Heart left ventricle (tissue), 16 donors: ENCODE data around the gene CKLF. TPM values are rescaled to one million over a fixed set of nuclear protein-coding genes. Genes with fewer than 3 reads are reported as not detected.
A peak's percentile ranks its signal among the peaks of the same experiment; 100 is the strongest.

ENCODE experiments used
- ATAC-seq, 4 donors: fragments of 200-7000 bp; cut with Tn5 transposase; one replicate each; pipeline ENCODE4 v1.9.1; 2020 to 2022; ENCODE audit warnings: moderate library complexity in 4 of 4, mild to moderate bottlenecking in 3 of 4, moderate number of reproducible peaks in 1 of 4
- DNase-seq, 5 donors: peaks; one replicate each; pipeline ENCODE4 v3.0.0-alpha.2; 2020
- H3K27ac ChIP-seq, 12 donors: fragments of 200-600 bp; sonication (generic) in 4 of 12; one replicate each; pipeline versions ENCODE4 v1.5.0 to v1.8.0; 2016 to 2022; ENCODE audit warnings: mild to moderate bottlenecking in 2 of 12
- H3K27me3 ChIP-seq, 9 donors: fragments of 200-600 bp; sonication (generic) in 2 of 9; one replicate each; pipeline versions ENCODE4 v1.5.1 to v1.8.0; 2016 to 2022; ENCODE audit warnings: mild to moderate bottlenecking in 3 of 9
- H3K36me3 ChIP-seq, 9 donors: fragments of 200-600 bp; sonication (generic) in 2 of 9; one replicate each; pipeline versions ENCODE4 v1.5.0 to v1.8.0; 2018 to 2022; ENCODE audit warnings: mild to moderate bottlenecking in 2 of 9
- H3K4me1 ChIP-seq, 12 donors: fragments of 200-600 bp; sonication (generic) in 4 of 12; one replicate each; pipeline versions ENCODE4 v1.5.0 to v1.8.0; 2016 to 2022; ENCODE audit warnings: mild to moderate bottlenecking in 3 of 12
- H3K4me3 ChIP-seq, 12 donors: fragments of 200-600 bp; sonication (generic) in 4 of 12; one replicate each; pipeline versions ENCODE4 v1.5.0 to v1.8.0; 2017 to 2022; ENCODE audit warnings: mild to moderate bottlenecking in 9 of 12, moderate library complexity in 4 of 12
- H3K9me3 ChIP-seq, 12 donors: fragments of 200-600 bp; sonication (generic) in 4 of 12; one replicate each; pipeline versions ENCODE4 v1.5.0 to v1.8.0; 2016 to 2022; ENCODE audit warnings: mild to moderate bottlenecking in 1 of 12
- POLR2A ChIP-seq, 2 donors: fragments of 450-650 bp; IDR thresholded peaks; one replicate each; pipeline ENCODE4 v1.6.1; 2017; ENCODE audit warnings: antibody characterized with exemption in 2 of 2, mild to moderate bottlenecking in 2 of 2, moderate library complexity in 2 of 2
- WGBS, 4 donors: extraction: QIAGEN DNeasy Blood & Tissue Kit in 2 of 4; methylation state at CpG; one replicate each; pipeline versions ENCODE4 v1.1.5 to v1.1.7; 2013 to 2018; 5-methylcytosine and 5-hydroxymethylcytosine counted together
- intact Hi-C, 10 donors: fragments of 100-400 bp; cut with DNase I; formaldehyde crosslinking; loops; one replicate each; pipeline versions ENCODE4 v1.11.1 to v1.14.2; 2022
- polyA plus RNA-seq, 2 donors: library from polyadenylated mRNA; stranded (reverse); fragments of 200-250 nt; gene quantifications; one replicate each; pipeline ENCODE4 v1.2.3, GENCODE V29; 2013
- total RNA-seq, 9 donors: library from RNA; depleted of rRNA in 2 of 9; stranded (reverse); fragments of >200 nt in 2 of 9; fragmentation: NEBNext Ultra II Directional in 3 of 9; extraction: Animal tissue kit (Norgen Biotek cat#: 25700) in 3 of 9; gene quantifications; one replicate each; pipeline versions ENCODE4 v1.1.0 to v1.2.4, GENCODE V29; 2016 to 2023
- TF ChIP-seq, protein P1 (sequence below), 12 donors: fragments of 200-600 bp; sonication (generic) in 4 of 12; IDR thresholded peaks; one replicate each; pipeline versions ENCODE4 v1.5.0 to v1.8.0; 2018 to 2022; ENCODE audit warnings: antibody characterized with exemption in 12 of 12, mild to moderate bottlenecking in 5 of 12
- donor health status: ischemic (EF 13 %, LVEDD 7.1; RV severe dilation, severe dysfunction).
- donor health status: healthy with polysubstance abuse.
- donor health status: DM: no; HTN: yes; CAD: no.
- donor health status: DM: no; HTN: no; CAD: no.
- donor health status: ischemic (EF 25% LVEDD 6.9; RV normal size, moderate dysfunction).
- donor health status: ischemic (EF 25% LVEDD 5.7; RV mildly dilated, moderate dysfunction).
- donor health status: healthy.
- donor health status: DM: yes; HTN: yes; CAD: no.
- donor health status: ischemic (EF 35%, LVEDD 5.7; RV mildly dilated, moderate dysfunction).
- donor health status: nonischemic (EF 11% LVEDD 7.7; RV severe dilation, severe dysfunction).
- donor health status: DM: yes; HTN: yes; CAD: no.
- donor health status: PGD.
- donor health status: ischemic (EF 29% LVEDD 5.4; RV normal size, mild dysfunction).
- donor health status: nonischemic (EF 23%, LVEDD 6.1; RV moderate dilation, normal function).

The CKLF gene
- total and polyA plus RNA-seq, 11 donors, result 4.1 to 28.9 (median 6.4) TPM

DNA sequence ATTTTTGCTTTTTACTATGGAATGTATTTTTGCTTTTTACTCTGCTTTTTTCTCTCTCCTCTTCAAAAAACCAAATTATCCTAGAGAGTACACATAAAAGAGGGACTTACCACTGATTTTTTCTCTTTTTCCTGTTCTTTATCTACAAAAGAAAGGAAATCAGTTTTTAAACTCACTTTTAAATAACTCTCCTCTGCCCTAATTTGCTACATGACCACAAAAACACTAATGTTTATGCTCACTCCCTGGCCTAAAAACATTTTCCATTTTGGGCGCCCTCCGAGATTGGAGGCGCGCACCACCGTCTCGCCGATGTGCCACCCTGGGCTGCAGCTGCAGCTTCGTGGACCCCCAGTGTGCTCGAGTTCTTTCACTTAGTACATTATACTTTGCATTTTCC is 3.5 kb upstream of the CKLF start:
- Histone ChIP-seq H3K9me3 (no peaks in the 10 kb centered on the region), H3K27ac (peak overlapping the region; percentile 88 to 99 (median 97)), H3K36me3 (peaks cover 0 to 32% (median 14%) of the 10 kb centered on the region in 9 donors), H3K4me3 (peak overlapping the region in 11 of 12 donors; percentile 65 to 95 (median 76)), H3K4me1 (peaks cover 0 to 66% (median 43%) of the 10 kb centered on the region in 12 donors), H3K27me3 (no peaks in the 10 kb centered on the region)
- no peak for DNase-seq
- TF ChIP-seq, protein P1, sequence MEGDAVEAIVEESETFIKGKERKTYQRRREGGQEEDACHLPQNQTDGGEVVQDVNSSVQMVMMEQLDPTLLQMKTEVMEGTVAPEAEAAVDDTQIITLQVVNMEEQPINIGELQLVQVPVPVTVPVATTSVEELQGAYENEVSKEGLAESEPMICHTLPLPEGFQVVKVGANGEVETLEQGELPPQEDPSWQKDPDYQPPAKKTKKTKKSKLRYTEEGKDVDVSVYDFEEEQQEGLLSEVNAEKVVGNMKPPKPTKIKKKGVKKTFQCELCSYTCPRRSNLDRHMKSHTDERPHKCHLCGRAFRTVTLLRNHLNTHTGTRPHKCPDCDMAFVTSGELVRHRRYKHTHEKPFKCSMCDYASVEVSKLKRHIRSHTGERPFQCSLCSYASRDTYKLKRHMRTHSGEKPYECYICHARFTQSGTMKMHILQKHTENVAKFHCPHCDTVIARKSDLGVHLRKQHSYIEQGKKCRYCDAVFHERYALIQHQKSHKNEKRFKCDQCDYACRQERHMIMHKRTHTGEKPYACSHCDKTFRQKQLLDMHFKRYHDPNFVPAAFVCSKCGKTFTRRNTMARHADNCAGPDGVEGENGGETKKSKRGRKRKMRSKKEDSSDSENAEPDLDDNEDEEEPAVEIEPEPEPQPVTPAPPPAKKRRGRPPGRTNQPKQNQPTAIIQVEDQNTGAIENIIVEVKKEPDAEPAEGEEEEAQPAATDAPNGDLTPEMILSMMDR (IDR thresholded peaks at IDR 0.05), result no peak
- TF ChIP-seq POLR2A (IDR thresholded peaks at IDR 0.05), result no peak
- 64 to 77% (median 69%) methylated on average over 9 of the region's 9 CpGs for WGBS, 4 donors
- intact Hi-C loops, result loop anchor here in 2 of 10 donors (2.0 kb wide), 1 partner anchor 32 kb away; no protein-coding TSS in a partner anchor
- ATAC-seq, result no peak

DNA sequence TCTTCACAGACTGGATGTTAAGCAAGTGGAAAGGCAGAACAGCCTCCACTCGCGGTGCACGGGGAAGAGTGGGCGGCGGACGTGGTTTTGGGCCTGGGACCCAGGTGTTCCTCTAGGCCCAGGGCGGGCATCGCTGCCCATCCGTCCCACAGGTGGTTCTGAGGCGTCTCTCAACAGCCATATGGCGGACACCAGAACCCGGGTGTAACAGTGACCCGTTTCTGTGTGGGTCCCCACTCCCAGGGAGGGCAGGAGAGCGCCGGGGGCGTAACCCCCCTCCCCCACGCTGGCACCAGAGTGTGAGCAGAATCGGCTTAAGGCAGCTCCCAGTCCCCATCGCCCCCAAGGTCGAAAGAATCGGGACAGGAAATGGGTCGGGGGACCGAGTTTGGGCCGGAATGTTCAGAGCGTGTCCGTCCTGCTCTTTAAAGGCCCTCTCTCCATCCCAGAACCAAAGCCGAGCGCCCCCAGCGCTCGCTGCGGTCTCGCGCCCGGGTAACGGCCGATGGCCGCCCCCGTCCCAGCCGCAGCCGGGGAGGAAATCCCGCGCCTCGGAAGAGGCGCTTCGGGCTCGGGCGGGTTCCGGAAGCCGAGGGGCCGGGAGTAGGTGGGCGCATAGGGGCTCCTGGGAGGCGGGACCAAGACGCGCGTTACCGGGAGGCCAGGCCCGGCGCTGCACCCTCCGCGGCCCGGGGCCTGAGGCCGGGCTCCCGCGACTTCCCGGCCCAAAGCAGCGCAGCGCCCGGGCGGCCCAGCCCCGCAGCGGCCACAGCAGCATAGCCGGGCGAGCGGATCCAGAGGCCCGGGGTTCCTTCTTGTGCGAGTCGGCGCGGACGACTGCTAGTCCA is 2.9 kb upstream of the CKLF start, which contains the start of gene TK2:
TSS of gene TK2 (minus strand) at position 839 of the 848 bp plus-strand sequence. CDS start at position 778, 61 bp downstream.
- Histone ChIP-seq H3K36me3 (peaks cover 0 to 26% (median 8%) of the 10 kb centered on the region in 9 donors), H3K9me3 (no peaks in the 10 kb centered on the region), H3K4me1 (peaks cover 0 to 66% (median 44%) of the 10 kb centered on the region in 12 donors), H3K27ac (peak within 1 kb of the TSS; percentile 88 to 99 (median 97)), H3K27me3 (no peaks in the 10 kb centered on the region), H3K4me3 (peak within 1 kb of the TSS; percentile 36 to 95 (median 76))
- peak; percentile 29 to 73 (median 66) for ATAC-seq
- intact Hi-C loops, result loop anchor here in 7 of 10 donors (2.0 to 10.0 kb wide), 9 partner anchors 32 to 187 kb away; partner anchors contain the start of gene CMTM3 (in 2 of the 7)
- WGBS, 4 donors, result 3 to 7% (median 5%) methylated on average over 39 to 80 of the region's 80 CpGs
- peak; percentile 73 to 89 (median 79) for DNase-seq
- TF ChIP-seq, protein P1 (IDR thresholded peaks at IDR 0.05), result peak in 7 of 12 donors; percentile 3 to 53 (median 33)
- peak in 1 of 2 donors; percentile 62 for TF ChIP-seq POLR2A (IDR thresholded peaks at IDR 0.05)

DNA sequence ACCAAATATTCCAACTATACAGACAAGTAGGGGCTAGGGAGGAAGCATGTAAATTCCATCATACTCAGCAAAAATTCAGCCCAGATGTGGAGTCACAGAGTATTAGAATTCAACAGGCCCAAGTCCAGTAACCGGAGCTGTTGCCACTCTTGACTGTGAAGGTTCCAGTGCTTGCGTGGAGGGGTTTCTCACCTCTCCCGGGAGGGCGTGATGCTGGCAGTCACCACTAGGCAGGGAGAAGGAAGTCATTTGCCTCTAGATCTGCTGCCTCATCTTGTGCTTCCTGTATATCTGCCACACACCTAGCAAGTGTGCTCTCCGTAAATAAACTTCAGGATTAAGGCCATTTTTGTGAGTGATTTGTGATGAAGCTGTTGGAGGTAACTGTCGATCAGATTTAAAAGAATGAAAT is 1.0 kb upstream of the CKLF start:
- peak overlapping the region in 3 of 12 donors; percentile 65 to 78 (median 66) for H3K4me3 ChIP-seq
- no peaks in the 10 kb centered on the region for H3K9me3 ChIP-seq
- peaks cover 0 to 7% (median 0%) of the 10 kb centered on the region in 9 donors for H3K36me3 ChIP-seq

More for the DNA sequence above, 1.0 kb upstream of the CKLF start:
- H3K27ac ChIP-seq, result peak overlapping the region in 9 of 12 donors; percentile 84 to 99 (median 93)
- DNase-seq (peak in 1 of 5 donors; percentile 68), ATAC-seq (no peak)
- no peak for TF ChIP-seq POLR2A (IDR thresholded peaks at IDR 0.05)
- TF ChIP-seq, protein P1 (IDR thresholded peaks at IDR 0.05), result peak in 5 of 12 donors; percentile 5 to 20 (median 6)
- no peaks in the 10 kb centered on the region for H3K27me3 ChIP-seq
- WGBS, 4 donors, result 43 to 50% (median 49%) methylated on average over 6 of the region's 6 CpGs
- intact Hi-C loops, result loop anchor here in 6 of 10 donors (2.0 to 10.0 kb wide), 9 partner anchors 34 to 189 kb away; partner anchors contain the start of gene CMTM3 (in 2 of the 6)
- peaks cover 0 to 73% (median 45%) of the 10 kb centered on the region in 12 donors for H3K4me1 ChIP-seq
